Suprapubic skin (tissue), 3 donors: Measurements from ENCODE around the gene HNMT.

ENCODE experiments used
- CTCF ChIP-seq, 2 donors: fragments of 200-600 bp in 1 of 2; fragments of 450-650 bp in 1 of 2; sonication (generic) in 1 of 2; IDR thresholded peaks; one replicate each; pipeline ENCODE4 v1.5.1; 2016 to 2019; ENCODE audit warnings: antibody characterized with exemption in 2 of 2, mild to moderate bottlenecking in 1 of 2, moderate library complexity in 1 of 2
- POLR2A ChIP-seq, 2 donors: fragments of 450-650 bp; IDR thresholded peaks; one replicate each; pipeline ENCODE4 v1.6.1; 2017; ENCODE audit warnings: antibody characterized with exemption in 2 of 2, mild to moderate bottlenecking in 2 of 2, moderate library complexity in 2 of 2

- no peak for TF ChIP-seq CTCF (IDR thresholded peaks at IDR 0.05)
- no peak for TF ChIP-seq POLR2A (IDR thresholded peaks at IDR 0.05)
These were observed 673 bp upstream of the HNMT start for GRCh38 chr2:137963535-137964065.
